Activated gamma-delta T cell treated with anti-CD3 and anti-CD28 coated beads, Interleukin-2, amount 50 U/mL, for 16 hours (primary cell): ENCODE measurements around the gene LRRC4B.
"Not testable (repeated sequence)": the region's sequence is repeated elsewhere in the genome, so short reads cannot be mapped to it uniquely, and the experiment has no call there.

Experiments used
- DNase-seq: peaks from one replicate; pipeline ENCODE4 v3.0.0-alpha.2; 2020; ENCODE audit warnings: low read depth

The LRRC4B gene

DNA sequence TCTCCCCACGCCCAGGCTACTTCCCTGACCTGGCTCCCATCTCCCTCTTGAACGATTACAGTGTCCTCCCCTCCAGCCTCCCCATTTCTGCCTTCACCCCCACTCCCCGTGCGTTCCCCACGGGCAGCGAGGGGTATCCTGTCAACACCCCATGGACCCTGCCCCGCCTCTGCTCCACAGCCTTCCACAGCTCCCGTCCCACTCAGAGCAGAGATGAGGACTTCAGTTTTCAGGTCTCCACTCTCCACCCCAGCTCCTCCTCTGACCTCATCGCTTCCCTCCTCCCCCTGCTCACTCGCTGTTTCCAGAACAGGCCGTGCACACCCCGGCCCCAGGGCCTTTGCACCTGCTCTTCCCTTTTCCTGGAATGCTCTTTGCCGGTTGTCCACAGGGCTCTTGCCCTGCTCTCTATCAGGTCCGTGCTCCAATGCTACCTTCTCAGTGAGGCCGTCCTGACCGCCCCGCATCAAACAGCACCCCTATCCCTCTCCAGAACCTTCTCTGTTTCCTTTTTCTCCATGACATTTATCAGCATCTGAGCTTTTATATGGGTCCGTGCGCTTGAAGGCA is 15.0 kb downstream of the LRRC4B start:
- DNase-seq = no peak

DNA sequence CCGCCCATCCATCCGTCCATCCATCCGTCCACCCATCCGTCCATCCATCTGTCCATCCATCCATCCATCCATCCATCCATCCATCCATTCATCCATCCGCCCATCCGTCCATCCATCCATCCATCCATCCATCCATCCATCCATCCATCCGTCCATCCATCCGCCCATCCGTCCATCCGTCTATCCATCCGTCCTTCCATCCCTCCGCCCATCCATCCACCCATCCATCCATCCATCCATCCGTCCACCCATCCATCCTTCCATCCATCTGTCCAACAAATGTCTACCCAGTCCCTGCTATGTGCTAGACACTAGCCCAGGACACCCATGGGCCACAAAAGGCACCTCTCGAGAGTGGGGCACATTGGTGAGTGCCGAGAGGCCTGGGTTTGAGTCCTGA is 15.7 kb downstream of the LRRC4B start:
- no peak for DNase-seq

DNA sequence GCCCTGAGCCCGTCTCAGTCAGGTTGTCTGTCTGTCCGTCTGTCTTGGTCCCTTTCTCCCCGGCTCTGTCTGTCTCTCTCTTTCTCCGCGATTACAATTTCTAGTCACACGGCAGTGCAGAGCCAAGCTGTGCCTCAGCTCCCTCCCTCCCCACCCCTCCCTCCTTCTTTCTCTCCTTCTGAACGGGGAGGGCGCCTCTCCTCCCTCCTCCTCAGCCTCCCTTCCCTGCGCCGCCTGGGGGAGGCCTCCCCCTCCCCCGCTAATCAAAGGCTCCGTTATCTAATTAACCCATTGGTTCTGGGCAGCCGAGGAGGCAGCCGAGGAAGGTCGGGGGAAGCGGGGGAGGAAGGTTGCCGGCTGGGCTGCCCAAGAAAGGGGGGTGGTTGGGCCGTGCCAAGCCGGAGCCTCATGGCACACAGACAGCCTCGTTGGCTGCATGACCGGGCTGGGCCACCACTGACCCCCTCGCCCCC is 16.5 kb downstream of the LRRC4B start:
- no peak for DNase-seq

DNA sequence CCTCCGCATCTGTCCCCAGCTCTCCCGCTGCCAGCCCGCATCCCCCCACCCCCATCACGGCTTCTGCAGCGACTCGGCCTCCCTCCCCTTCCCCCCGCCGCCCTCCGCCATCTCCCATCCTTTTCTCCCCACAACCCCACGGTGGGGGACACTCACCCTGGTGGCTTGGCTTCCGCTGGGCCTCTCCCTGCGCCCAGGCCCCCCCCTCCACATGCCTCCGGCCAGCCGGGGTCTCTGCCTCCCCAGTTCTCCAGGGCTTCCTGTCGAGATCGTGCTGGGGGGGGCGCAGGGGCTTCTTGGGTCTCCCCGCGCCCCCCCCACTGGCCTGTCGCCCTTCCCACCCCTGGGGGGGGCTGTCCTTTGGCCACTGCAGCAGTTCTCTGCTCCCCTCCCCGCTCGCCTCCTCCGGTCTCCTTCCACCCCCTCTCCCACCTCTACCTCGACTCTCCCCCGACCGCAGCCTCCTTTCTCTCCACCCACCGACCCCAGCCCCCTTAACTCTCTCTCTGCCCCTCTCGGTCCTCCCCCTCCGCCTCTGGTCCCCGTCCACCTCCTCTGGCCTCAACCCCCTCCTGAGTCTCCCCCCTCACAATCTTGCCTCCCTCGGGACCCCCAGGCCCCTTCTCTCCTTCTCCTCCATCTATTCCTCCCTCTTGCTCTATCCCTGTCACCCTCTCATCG is 17.1 kb downstream of the LRRC4B start:
- no peak for DNase-seq

DNA sequence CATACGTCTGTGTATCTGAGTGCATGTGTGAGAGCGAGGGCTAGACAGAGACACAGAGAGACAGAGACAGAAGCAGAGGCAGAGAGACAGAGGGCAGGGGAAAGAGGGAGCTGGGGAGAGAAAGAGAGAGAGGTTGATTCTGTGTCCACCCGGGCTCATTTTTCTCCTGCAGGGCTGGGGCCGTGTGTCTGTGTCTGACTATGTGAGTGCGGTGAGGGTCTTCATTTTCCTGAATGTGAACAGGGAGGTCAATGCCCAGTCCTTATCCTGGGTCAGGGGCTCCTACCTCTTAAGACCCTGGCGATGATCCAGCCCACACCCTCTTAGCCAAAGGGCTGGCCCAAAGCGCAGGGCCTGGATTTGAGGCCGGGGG is 17.7 kb downstream of the LRRC4B start:
- no peak for DNase-seq

DNA sequence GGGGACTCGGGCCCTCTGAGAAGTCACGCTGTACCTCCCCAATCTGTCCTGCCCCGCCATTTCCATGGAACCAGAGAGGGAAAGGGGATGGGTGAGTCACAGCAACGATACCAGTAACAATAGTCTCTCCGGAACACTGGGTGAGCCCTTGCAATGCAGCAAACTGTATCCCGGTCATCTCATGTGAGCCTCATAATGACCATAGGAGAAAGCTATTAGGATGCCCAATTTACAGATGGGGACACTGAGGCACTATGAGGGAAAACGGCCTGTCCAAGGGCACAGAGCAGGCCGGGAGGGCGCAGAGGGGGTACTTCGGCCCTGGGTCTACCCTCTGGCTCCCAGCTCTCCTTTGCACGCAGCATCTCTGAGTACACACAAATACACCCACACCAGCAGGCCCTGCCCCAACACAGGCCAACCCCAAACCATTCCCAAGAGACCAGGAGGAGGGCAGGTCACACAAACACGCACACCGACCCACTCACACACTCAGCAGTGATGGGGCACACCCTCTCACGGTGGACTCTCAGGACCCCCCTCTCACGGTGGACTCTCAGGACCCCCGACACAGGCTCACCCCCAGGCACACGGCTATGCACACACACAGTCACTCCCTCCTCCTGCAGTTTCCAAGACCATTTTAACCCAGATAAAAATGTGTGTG is 18.2 kb downstream of the LRRC4B start:
- DNase-seq = no peak

DNA sequence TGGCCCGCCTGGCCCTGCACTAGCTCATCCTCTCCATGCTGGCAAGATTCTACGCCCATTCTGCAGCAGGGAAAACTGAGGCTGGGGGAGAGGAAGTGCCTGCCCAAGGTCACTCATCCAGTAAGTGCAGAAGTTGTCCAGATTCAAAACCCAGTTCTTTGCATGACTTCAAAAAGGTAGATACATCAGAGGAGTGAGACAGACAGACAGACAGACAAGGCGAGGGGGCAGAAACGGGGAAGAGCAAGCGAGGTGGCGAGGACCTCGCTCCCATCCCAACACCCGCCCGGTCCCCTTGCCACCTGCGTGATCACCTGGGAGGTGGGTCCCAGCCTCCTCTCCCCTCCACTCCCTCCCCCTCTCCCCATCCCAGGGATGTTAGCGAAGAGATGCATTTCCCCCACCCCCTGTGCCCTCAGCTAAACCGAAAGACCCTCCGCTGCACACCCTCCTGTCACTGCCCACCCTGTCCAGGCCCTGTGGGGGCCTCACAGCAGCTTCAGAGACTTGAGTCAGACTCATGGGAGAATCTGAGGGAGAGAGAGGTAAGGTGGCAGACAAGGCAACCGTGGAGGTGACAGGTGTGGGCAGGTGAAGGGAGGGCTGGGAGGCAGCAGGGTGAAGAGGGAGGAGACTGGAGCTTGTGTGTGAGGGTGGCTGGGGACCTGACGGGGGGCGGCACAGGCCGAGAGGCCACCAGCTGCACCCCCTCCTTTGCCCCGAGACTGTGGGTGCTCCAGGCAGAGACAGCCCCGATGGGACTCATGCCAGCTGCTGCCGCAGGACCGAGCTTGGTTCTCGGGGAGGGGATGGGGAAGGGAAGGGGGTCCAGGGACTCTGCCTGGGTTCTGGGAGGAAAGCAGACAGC is 18.9 kb downstream of the LRRC4B start:
- DNase-seq = no peak

DNA sequence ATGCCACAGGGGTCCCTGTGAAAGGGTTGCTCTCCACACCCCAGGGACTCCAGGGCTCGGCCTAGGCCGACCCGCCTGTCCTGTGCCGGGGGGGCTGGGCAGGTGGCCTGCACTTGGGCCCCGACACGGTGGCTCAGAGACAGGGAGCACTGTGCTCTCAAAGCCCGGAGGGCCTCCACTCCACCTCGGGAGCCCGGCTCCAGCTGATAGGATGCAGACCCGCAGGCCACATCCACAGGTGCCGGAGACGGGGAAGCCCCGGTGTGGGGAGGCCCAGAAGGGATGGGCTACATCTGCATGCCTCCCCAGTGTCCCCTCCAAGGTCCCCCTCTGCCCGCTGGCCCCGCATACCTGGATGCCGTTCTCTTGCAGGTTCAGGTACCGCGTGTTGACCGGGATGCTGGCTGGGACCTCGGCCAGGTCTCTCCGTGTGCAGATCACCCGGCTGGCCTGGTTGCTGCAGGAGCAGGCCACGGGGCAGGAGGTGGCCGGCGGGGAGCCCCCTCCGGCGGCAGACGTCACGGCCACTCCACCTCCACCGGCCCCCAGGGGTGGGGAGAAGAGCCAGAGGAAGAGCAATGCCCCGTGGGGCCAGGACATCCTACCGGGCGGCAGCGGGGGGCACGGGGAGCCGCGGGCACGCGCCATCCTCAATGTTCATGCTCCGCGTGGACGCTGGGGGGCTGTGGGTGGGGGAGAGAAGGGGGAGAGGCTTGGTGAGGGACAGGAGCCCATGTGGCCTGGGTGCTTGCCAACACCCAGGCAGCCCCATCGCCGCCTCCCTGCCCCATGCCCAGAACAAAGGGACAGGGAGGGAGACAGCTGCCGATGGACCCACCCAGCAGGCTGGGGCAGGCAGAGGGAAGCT is 19.8 kb downstream of the LRRC4B start:
- no peak for DNase-seq

DNA sequence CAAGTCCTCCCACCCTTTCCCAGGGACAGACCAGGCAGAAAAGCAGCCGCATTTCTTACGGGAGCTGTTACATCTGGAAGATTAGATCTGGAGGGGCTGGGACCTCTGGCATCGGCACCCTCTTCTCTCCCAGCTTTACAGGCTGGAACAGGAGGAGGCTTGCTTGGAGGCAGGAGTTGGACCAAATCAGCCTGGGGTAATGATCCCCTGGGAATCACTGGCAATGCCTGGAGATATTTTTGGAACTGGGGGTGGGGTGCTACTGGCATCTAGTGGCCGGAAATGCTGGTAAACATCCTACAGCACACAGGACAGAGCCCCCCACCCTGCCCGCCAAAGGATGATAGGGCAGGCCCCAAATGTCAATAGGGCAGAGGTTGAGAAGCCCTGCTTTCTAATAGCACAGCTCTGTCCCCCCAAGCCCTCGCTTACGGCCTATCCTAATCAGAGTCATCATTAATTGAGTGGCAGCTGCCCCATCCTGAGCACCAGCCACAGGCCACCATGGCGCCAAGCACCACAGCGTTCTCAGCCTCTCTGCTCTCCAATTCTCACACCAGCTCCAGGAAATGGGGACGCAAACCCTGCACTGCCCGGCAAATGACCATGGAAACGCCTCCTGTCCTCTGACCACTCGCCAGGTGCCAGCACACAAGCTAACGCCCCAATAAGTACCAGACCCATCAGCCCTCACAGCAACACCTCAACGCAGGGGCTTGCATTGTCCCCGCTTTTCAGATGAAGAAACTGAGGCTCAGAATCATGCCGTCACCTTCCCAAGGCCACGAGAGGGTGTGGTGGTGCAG is 20.6 kb downstream of the LRRC4B start:
- DNase-seq = no peak

DNA sequence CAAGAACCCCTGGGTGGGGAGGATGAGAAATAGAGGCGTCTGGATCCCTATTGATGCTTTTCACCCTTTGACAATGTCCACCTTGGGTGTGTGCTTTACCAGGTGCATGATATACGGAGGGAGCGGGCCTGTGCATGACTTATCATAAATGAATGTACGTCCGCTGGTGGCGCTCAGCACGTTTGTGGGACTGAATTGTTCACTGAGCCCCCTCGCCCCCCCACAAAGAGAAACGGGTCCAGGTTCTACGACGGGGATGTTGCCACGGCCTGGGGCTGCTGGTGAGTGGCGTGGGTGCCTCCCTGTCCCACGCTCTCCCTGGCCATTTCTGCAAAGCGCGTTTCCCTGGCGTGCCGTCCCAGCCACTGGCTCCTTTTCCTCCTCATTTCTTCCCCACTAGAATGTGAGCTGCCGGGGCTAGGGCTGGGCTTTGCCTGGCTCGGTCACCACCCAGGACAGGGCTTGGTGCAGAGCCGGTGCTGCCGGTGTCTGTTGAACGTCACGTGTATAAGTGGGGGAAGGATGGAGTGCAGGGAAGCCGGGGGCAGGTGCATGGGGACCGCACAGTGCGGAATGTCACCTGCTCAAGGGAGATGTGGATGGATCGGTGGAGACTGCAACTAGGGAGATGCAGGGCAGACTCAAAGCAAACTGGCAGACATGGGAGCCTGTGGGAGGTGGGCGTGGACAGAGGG is 21.6 kb downstream of the LRRC4B start:
- no peak for DNase-seq

DNA sequence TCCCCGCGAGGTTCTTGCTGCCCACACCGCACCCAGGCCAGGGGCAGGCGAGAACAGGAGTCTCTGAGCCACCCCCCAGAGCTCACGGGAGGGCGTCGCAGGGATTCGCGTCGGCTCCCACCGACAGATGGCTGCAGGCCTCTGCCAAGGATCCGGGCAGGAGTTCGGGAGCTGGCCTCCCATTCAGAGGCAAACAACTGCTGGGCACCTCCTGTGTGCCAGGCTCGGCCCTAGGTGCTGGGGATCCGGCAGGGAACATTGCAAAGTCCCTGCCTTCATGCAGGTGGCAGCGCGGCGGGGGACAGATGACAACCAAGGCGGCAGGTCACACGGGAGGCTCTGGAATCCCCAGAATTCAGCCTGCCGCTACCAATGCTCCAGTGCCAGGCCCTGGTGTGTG is 25.3 kb downstream of the LRRC4B start:
- no peak for DNase-seq

DNA sequence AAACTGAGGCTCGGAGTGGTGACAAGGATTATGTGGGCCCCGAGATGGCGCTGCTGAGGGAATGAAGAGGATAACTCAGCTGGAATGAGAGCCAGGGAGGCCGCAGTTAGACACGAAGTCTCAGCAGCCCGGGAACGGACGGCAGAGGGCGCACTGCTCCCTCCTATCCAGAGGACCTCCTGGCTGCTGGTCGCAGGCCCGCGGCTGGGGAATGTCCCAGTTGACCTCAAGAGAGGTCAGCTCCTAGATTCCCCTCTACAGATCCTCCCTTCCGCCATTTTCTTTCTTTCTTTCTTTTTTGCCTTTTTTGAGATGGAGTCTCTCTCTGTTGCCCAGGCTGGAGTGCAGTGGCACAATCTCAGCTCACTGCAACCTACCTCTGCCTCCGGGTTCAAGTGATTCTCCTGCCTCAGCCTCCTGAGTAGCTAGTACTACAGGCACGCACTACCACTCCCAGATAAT is 30.4 kb downstream of the LRRC4B start:
- peak; percentile 38 for DNase-seq

DNA sequence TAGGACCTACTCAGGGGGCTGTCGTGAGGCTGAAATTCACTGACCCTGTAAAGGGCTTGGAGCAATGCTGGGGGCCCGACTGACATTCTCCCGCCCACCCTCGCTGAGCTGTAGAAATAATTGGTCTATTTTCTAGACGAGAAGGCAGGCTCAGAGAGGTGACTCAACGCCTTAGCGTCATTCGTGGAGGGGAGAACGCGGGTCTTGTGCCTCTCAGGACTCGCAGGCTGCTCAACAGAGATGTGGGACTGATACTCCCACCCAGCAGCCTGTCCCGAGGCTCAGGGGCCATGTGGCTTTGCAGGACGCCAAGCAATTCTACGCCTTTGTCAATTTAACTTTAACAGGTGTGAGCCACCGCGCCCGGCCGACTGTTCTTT is 30.9 kb downstream of the LRRC4B start:
- no peak for DNase-seq

DNA sequence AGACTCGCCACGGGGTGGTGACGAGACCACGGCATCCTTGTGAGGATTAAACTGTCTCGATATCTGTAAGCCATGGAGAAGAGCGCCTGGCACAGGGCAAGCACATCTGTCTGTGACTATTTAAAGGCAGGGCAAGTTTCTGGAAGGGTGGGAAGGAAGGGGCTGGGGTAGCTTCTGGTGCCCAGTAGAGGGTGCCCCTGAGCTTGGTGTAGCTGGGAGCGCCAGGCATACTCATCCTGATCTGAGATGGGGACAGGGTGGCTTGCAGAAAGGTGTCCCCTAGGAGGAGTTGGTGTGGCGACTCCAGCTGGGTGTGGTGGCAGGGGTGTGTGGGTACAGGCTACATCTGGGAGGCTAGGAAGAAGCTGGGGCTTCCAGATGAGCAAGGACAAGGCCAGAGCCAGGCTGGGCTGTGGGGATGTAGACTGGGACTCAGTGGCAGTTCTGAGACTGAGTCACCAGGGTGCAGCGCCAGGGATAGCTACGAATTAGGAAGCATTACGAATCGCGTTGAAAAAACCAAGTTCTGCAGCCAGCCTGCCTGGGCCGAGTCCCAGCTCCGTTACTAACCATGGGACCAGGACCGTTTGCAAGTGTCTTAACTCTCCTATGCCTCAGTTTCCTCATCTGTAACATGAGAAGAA is 31.5 kb downstream of the LRRC4B start:
- DNase-seq = no peak

DNA sequence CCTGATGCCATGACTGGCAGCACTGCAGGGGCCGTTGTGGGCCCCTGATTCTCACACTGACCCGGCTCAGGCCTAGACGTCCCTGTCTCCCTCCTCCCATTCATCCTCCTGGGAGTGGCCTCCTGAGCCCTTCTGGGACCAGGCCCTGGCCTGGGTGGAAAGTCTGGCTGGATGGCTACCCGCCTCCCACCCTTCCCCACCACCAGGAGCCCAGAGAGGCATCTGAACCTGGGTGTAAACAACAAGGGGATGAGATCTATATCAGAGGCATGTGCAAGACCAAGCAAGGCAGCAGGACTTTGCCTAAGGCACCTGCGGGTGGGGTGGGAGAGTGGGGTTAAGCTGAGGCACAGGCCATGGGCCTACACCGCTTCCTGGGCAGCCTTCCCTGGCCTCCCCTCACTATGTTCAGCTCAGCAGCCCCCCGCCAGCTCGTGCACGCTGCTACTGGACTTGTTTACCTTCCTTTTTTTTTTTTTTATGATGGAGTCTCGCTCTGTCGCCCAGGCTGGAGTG is 32.5 kb downstream of the LRRC4B start:
- no peak for DNase-seq

DNA sequence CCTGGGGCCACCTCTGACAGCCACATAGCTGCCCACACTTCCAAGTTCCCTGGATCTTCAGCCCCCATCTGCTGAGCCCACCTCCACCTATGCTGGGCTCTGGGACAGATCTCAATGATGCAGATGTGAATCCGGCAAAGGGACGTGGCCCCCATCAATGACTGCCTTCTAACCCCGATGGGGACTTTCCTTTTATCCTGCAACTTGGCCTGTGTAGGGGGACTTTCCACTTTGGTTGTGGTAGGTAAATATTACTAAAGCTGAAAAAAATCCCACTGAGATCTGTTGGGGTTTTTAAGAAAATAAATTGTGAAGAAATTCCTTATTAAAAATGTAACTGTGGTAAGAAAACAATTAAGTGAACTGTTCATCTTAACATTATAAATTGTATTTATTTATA is 33.8 kb downstream of the LRRC4B start:
- DNase-seq = no peak

DNA sequence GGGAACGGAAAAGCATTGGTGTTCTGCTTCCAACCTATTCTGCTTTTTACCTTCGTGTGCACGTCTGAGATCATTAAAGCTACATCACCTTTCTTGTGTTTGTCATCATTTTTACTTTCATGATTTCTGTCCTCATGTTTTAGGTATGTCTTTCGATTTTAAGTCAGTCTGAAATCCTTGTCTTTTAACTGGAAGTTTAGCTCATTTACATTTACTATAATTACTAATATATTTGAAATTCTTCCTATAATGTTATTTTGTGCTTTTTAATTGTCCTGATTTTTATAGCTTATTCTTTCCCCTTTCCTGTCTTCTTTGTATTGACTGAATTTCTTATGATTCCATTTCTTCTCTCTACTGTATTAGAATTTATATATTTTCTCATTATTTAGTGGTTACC is 35.3 kb downstream of the LRRC4B start:
- no peak for DNase-seq

DNA sequence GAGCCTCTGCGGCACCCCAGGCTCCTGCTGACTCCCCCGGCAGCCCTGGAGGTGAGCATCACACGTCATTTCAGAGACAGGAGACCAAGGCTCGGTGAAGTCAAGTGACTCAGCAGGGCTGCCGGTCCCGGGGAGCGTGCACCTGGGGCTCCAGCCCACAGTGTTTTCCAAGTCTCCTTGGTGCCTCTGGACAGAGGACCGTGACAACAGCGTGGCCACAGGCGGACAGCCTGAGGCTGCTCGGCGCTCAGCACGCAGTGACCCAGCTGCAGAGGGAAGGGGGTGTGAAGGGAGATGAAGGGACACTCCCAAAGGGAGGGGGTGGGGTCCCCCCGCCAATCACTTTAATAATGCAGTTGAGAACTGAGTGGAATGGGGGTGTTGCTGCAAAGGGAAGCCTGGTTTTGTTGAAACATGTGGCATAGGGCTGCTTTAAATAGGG is 37.0 kb downstream of the LRRC4B start:
- no peak for DNase-seq

DNA sequence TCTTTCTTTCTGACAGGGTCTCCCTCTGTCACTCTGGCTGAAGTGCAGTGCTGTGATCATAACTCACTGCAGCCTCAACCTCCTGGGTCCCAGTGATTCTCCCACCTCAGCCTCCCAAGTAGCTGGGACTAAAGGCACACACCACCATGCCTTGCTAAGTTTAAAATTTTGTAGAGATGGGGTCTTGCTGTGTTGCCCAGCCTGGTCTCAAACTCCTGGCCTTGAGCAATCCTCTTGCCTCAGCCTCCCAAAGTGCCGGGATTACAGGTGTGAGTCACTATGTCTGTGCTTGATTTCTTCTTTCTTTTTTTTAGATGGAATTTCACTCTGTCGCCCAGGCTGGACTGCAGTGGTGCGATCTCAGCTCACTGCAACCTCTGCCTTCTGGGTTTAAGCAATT is 40.2 kb downstream of the LRRC4B start:
- DNase-seq = not testable (repeated sequence)
